Panc1 (cell line): Measurements from ENCODE around the gene AADAC. TPM values are rescaled to one million over a fixed set of nuclear protein-coding genes. Genes with fewer than 3 reads are reported as not detected.
"Not testable (repeated sequence)": the region's sequence is repeated elsewhere in the genome, so short reads cannot be mapped to it uniquely, and the experiment has no call there.

ENCODE experiments used
- ATAC-seq: fragments of 200-7000 bp; cut with Tn5 transposase; 2 replicates; pipeline ENCODE4 v1.9.1; 2020; ENCODE audit warnings: mild to moderate bottlenecking, moderate library complexity
- BruUV-seq: library from RNA; stranded (reverse); fragments of 400-500 nt; replicated peaks from 2 replicates; lab custom pipeline; 2021; lab: Mats Ljungman, UMichigan
- CTCF ChIA-PET: fragments of 300-600 bp; sonication (Branson Sonifier 250); formaldehyde crosslinking; loops from one replicate; lab custom pipeline; 2022; ENCODE audit warnings: antibody characterized with exemption; lab: Charles Lee
- POLR2A ChIA-PET: fragments of 300-600 bp; sonication (Branson Sonifier 250); formaldehyde crosslinking; loops from one replicate; lab custom pipeline; 2022; ENCODE audit warnings: antibody characterized with exemption; lab: Charles Lee
- DNase-seq: peaks from one replicate; pipeline ENCODE4 v3.0.0-alpha.2; 2010; ENCODE audit warnings: low read depth, low spot score
- H3K27ac ChIP-seq: 2 replicates; pipeline ENCODE4 v1.5.1; 2011; ENCODE audit warnings: mild to moderate bottlenecking, low read length, inconsistent platforms
- H3K27me3 ChIP-seq: fragments of 200-500 bp; sonication (Bioruptor generic); 2 replicates; pipeline ENCODE4 v1.6.0; 2014; ENCODE audit warnings: low read length, inconsistent platforms; ENCODE audit not compliant: control insufficient read depth, insufficient read depth
- H3K36me3 ChIP-seq: fragments of 200-500 bp; sonication (Bioruptor generic); 2 replicates; pipeline ENCODE4 v1.5.1; 2014; ENCODE audit warnings: inconsistent platforms, mild to moderate bottlenecking, low read length, moderate library complexity; ENCODE audit not compliant: control insufficient read depth, insufficient read depth
- H3K4me1 ChIP-seq: 2 replicates; pipeline ENCODE4 v1.5.1; 2011; ENCODE audit warnings: inconsistent platforms, mild to moderate bottlenecking, low read length, moderate library complexity; ENCODE audit not compliant: control insufficient read depth, insufficient read depth
- H3K4me3 ChIP-seq, 2 experiments: 2 replicates each; pipeline ENCODE4 v1.5.1; 2011 to 2012; ENCODE audit warnings: low read depth in 2 of 2, low read length in 2 of 2, mild to moderate bottlenecking in 2 of 2, inconsistent platforms in 1 of 2, moderate library complexity in 1 of 2
- H3K9me3 ChIP-seq: fragments of 200-500 bp; sonication (Bioruptor generic); 2 replicates; pipeline ENCODE4 v1.5.1; 2014; ENCODE audit warnings: low read depth, mild to moderate bottlenecking, inconsistent platforms, low read length, moderate library complexity; ENCODE audit not compliant: control insufficient read depth, insufficient read depth
- POLR2AphosphoS5 ChIP-seq: IDR thresholded peaks from 2 replicates; pipeline ENCODE4 v1.6.1; 2012; ENCODE audit warnings: mild to moderate bottlenecking, low read depth, low read length, moderate library complexity
- SIN3A ChIP-seq: IDR thresholded peaks from 2 replicates; pipeline ENCODE4 v1.6.1; 2012; ENCODE audit warnings: low read depth, mild to moderate bottlenecking, low read length, moderate library complexity, borderline replicate concordance; ENCODE audit not compliant: insufficient read depth
- TCF7L2 ChIP-seq: IDR thresholded peaks from 2 replicates; pipeline ENCODE4 v1.6.1; 2011; ENCODE audit warnings: mild to moderate bottlenecking, low read depth, low read length, inconsistent platforms
- in situ Hi-C: cut with HindIII; loops from 2 replicates; pipeline ENCODE4 v1.10.0; 2016; ENCODE audit warnings: low sequenced_read_pairs, low pct_unique_long_range_greater_than_20kb
- intact Hi-C: fragments of 100-400 bp; cut with micrococcal nuclease; formaldehyde crosslinking; loops from one replicate; pipeline ENCODE4 v1.10.0; 2022; ENCODE audit not compliant: unreplicated experiment
- total RNA-seq: library from RNA; stranded (reverse); gene quantifications from one replicate; pipeline ENCODE4 v1.2.1, GENCODE V29; 2021; ENCODE audit not compliant: unreplicated experiment
- TF ChIP-seq, protein P1 (sequence below): fragments of 450-650 bp; IDR thresholded peaks from 2 replicates; pipeline ENCODE4 v1.5.1; 2017; ENCODE audit warnings: mild to moderate bottlenecking
- TF ChIP-seq, protein P2 (sequence below), 2 experiments: IDR thresholded peaks; 2 replicates each; pipeline ENCODE4 v1.6.1; 2011 to 2012; ENCODE audit warnings: low read depth in 2 of 2, control low read depth in 1 of 2, low read length in 1 of 2, mild to moderate bottlenecking in 1 of 2, moderate library complexity in 1 of 2; ENCODE audit not compliant: insufficient read depth in 1 of 2

The AADAC gene
- total RNA-seq, 1 experiment from 2014 or later, result 0.26 TPM

DNA sequence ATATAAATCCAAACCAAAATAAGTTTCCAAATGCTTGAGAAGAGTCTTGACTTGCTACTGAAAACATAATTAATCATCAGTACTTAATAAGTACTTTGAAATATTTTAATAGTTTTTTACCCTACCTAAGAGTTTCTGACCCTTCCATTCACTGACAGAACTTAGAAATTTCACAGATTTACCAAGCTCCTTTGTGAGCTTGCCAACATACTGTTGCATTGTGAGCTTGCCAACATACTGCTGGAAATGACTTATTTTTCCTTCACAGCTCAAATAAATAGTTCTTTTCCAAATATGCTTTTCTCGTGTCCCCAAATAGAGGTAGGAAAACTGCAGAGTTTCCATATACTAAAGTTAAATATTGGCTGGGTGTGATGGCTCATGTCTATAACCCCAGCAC is 9.6 kb upstream of the AADAC start:
- POLR2A ChIA-PET, result no interaction called here
- no peaks in the 10 kb centered on the region for H3K36me3 ChIP-seq
- H3K9me3 ChIP-seq, result no peaks in the 10 kb centered on the region
- in situ Hi-C loops (no loop called here), intact Hi-C loops (no loop called here)
- CTCF ChIA-PET, result no interaction called here
- no peaks in the 10 kb centered on the region for H3K4me1 ChIP-seq
- TF ChIP-seq TCF7L2 (no peak), SIN3A (no peak), POLR2AphosphoS5 (no peak)
- TF ChIP-seq, protein P1, sequence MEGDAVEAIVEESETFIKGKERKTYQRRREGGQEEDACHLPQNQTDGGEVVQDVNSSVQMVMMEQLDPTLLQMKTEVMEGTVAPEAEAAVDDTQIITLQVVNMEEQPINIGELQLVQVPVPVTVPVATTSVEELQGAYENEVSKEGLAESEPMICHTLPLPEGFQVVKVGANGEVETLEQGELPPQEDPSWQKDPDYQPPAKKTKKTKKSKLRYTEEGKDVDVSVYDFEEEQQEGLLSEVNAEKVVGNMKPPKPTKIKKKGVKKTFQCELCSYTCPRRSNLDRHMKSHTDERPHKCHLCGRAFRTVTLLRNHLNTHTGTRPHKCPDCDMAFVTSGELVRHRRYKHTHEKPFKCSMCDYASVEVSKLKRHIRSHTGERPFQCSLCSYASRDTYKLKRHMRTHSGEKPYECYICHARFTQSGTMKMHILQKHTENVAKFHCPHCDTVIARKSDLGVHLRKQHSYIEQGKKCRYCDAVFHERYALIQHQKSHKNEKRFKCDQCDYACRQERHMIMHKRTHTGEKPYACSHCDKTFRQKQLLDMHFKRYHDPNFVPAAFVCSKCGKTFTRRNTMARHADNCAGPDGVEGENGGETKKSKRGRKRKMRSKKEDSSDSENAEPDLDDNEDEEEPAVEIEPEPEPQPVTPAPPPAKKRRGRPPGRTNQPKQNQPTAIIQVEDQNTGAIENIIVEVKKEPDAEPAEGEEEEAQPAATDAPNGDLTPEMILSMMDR, result no peak
- TF ChIP-seq, protein P2, sequence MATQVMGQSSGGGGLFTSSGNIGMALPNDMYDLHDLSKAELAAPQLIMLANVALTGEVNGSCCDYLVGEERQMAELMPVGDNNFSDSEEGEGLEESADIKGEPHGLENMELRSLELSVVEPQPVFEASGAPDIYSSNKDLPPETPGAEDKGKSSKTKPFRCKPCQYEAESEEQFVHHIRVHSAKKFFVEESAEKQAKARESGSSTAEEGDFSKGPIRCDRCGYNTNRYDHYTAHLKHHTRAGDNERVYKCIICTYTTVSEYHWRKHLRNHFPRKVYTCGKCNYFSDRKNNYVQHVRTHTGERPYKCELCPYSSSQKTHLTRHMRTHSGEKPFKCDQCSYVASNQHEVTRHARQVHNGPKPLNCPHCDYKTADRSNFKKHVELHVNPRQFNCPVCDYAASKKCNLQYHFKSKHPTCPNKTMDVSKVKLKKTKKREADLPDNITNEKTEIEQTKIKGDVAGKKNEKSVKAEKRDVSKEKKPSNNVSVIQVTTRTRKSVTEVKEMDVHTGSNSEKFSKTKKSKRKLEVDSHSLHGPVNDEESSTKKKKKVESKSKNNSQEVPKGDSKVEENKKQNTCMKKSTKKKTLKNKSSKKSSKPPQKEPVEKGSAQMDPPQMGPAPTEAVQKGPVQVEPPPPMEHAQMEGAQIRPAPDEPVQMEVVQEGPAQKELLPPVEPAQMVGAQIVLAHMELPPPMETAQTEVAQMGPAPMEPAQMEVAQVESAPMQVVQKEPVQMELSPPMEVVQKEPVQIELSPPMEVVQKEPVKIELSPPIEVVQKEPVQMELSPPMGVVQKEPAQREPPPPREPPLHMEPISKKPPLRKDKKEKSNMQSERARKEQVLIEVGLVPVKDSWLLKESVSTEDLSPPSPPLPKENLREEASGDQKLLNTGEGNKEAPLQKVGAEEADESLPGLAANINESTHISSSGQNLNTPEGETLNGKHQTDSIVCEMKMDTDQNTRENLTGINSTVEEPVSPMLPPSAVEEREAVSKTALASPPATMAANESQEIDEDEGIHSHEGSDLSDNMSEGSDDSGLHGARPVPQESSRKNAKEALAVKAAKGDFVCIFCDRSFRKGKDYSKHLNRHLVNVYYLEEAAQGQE (IDR thresholded peaks at IDR 0.05; ENCODE audit: insufficient read depth in 1 of 2, low read depth in 2 of 2, low read length in 1 of 2), result no peak
- ATAC-seq, result no peak
- no peak for DNase-seq
- H3K27me3 ChIP-seq, result no peaks in the 10 kb centered on the region
- BruUV-seq, result no TSS peak
- no peak overlapping the region for H3K4me3 ChIP-seq
- no peak overlapping the region for H3K27ac ChIP-seq

DNA sequence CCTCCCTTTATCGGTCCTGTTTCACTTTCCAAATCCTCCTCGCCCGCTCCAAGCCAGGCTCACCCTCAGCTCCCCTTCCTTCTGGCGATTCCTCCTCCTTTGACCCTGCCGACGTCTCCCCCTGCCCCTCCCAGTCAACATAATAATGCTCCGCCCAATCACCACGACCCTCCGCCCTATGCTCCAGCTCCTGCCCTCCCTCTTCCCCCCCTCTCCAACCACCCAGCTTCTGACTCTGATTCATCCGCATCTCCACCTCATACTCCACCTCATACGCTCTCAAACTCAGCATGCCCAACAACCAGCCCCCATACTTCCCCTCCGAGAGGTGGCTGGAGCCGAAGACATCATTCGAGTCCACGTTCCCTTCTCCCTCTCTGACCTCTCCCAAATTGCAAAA is 7.1 kb upstream of the AADAC start:
- intact Hi-C loops (no loop called here), in situ Hi-C loops (no loop called here)
- ATAC-seq (no peak), DNase-seq (no peak)
- Histone ChIP-seq H3K27me3 (no peaks in the 10 kb centered on the region), H3K4me1 (no peaks in the 10 kb centered on the region), H3K4me3 (no peak overlapping the region), H3K9me3 (no peaks in the 10 kb centered on the region), H3K27ac (no peak overlapping the region), H3K36me3 (no peaks in the 10 kb centered on the region)
- POLR2A ChIA-PET, result no interaction called here
- BruUV-seq, result no TSS peak
- TF ChIP-seq SIN3A (no peak), POLR2AphosphoS5 (no peak), TCF7L2 (no peak)
- TF ChIP-seq, protein P2 (IDR thresholded peaks at IDR 0.05; ENCODE audit: insufficient read depth in 1 of 2, low read depth in 2 of 2, low read length in 1 of 2), result no peak
- TF ChIP-seq, protein P1, result no peak
- CTCF ChIA-PET, result no interaction called here

DNA sequence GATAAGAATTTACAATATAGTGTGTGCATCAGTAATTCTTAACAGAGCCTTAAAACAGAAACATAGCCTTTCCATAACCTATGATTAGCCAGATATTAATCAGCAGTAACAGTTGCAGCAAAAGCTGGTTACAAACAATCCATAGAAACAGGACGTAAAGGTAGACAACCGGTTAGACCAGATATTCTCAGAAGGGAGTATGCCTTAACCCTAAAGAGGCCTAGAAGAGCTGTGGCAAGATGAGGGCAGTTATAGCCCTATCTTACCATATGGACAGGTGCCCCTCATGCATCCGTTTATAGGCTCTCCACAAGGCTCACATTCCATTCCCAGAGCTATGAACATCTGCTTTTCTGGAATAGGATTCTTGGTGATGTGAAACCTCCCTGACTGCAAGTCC is 5.0 kb upstream of the AADAC start:
- BruUV-seq, H3K27ac ChIP-seq, POLR2A ChIA-PET, H3K27me3 ChIP-seq, intact Hi-C loops, H3K9me3 ChIP-seq, H3K36me3 ChIP-seq, DNase-seq, H3K4me3 ChIP-seq, in situ Hi-C loops, H3K4me1 ChIP-seq, ATAC-seq: not testable (repeated sequence)
- CTCF ChIA-PET, result interaction anchor here (0.6 kb wide), 1 partner anchor 243 kb away, joined by 4 read pairs; no protein-coding TSS in a partner anchor
